ENCODE measurements around the gene LONP1. TPM values are rescaled to one million over a fixed set of nuclear protein-coding genes. Genes with fewer than 3 reads are reported as not detected.

Gene LONP1
- total and polyA plus RNA-seq, 4 donors: 32.3 to 83.9 (median 57.5) TPM

- TF ChIP-seq GABPA (IDR thresholded peaks at IDR 0.05 in 1 of 2, conservative IDR thresholded peaks at IDR 0.05 in 1 of 2): no peak
- no peak for TF ChIP-seq RAD21 (IDR thresholded peaks at IDR 0.05)
- TF ChIP-seq EGR1 (IDR thresholded peaks at IDR 0.05; ENCODE audit: low read depth in 2 of 2): no peak
- TF ChIP-seq YY1 (IDR thresholded peaks at IDR 0.05): no peak
- TF ChIP-seq HNF4A (conservative IDR thresholded peaks at IDR 0.05): no peak
- TF ChIP-seq HNF4G (IDR thresholded peaks at IDR 0.05): no peak
Measured at GRCh38 chr19:5651361-5651760, 68.6 kb downstream of the LONP1 start (continued).

GRCh38 chr19:5648464-5648863 is 71.5 kb downstream of the LONP1 start:
- H3K27ac ChIP-seq (ENCODE audit: low read depth in 1 of 2, low read length in 2 of 2): peak overlapping the region in 1 of 2 donors; percentile 37

GRCh38 chr19:5646703-5647102 is 73.2 kb downstream of the LONP1 start:
- no peak for DNase-seq (ENCODE audit: low spot score)

More at GRCh38 chr19:5648464-5648863, 71.5 kb downstream of the LONP1 start:
- peak; percentile 34 for TF ChIP-seq HNF4G (IDR thresholded peaks at IDR 0.05)
- TF ChIP-seq RXRA (IDR thresholded peaks at IDR 0.05): no peak
- TF ChIP-seq REST (IDR thresholded peaks at IDR 0.05): no peak
- TF ChIP-seq SP1 (IDR thresholded peaks at IDR 0.05): peak; percentile 12
- no peak for TF ChIP-seq JUND (IDR thresholded peaks at IDR 0.05)
- peak; percentile 73 to 87 for TF ChIP-seq HNF4A (conservative IDR thresholded peaks at IDR 0.05)
- no peak for TF ChIP-seq FOXA1 (IDR thresholded peaks at IDR 0.05)
- Histone ChIP-seq H3K36me3 (ENCODE audit: control insufficient read depth in 4 of 4, insufficient read depth in 3 of 4, low read depth in 1 of 4, low read length in 3 of 4) (peaks cover 13 to 61% (median 53%) of the 10 kb centered on the region in 4 donors), H3K27me3 (ENCODE audit: control insufficient read depth in 4 of 4, insufficient read depth in 4 of 4, low read length in 3 of 4) (no peaks in the 10 kb centered on the region), H3K9me3 (ENCODE audit: control insufficient read depth in 4 of 4, low read length in 3 of 4) (no peaks in the 10 kb centered on the region), H3K4me3 (ENCODE audit: low read depth in 1 of 3, low read length in 3 of 3) (no peak overlapping the region), H3K4me1 (ENCODE audit: control insufficient read depth in 4 of 4, insufficient read depth in 4 of 4, low read length in 3 of 4) (peaks cover 6 to 22% (median 15%) of the 10 kb centered on the region in 4 donors), H3K9ac (ENCODE audit: low read depth in 1 of 2, low read length in 2 of 2) (no peak overlapping the region)
- WGBS: 74% methylated on average over 11 of the region's 11 CpGs
- no peak for DNase-seq (ENCODE audit: low spot score)

More at GRCh38 chr19:5646703-5647102, 73.2 kb downstream of the LONP1 start:
- WGBS: 95% methylated on average over 4 of the region's 4 CpGs
- Histone ChIP-seq H3K27ac (ENCODE audit: low read depth in 1 of 2, low read length in 2 of 2) (no peak overlapping the region), H3K9ac (ENCODE audit: low read depth in 1 of 2, low read length in 2 of 2) (no peak overlapping the region), H3K9me3 (ENCODE audit: control insufficient read depth in 4 of 4, low read length in 3 of 4) (no peaks in the 10 kb centered on the region), H3K4me1 (ENCODE audit: control insufficient read depth in 4 of 4, insufficient read depth in 4 of 4, low read length in 3 of 4) (peaks cover 9 to 39% (median 26%) of the 10 kb centered on the region in 4 donors), H3K27me3 (ENCODE audit: control insufficient read depth in 4 of 4, insufficient read depth in 4 of 4, low read length in 3 of 4) (no peaks in the 10 kb centered on the region), H3K36me3 (ENCODE audit: control insufficient read depth in 4 of 4, insufficient read depth in 3 of 4, low read depth in 1 of 4, low read length in 3 of 4) (peaks cover 14 to 53% (median 43%) of the 10 kb centered on the region in 4 donors), H3K4me3 (ENCODE audit: low read depth in 1 of 3, low read length in 3 of 3) (no peak overlapping the region)
- TF ChIP-seq MAX (IDR thresholded peaks at IDR 0.05) (no peak), FOXA1 (IDR thresholded peaks at IDR 0.05) (no peak), FOXA2 (IDR thresholded peaks at IDR 0.05) (no peak), REST (IDR thresholded peaks at IDR 0.05) (no peak), TAF1 (conservative IDR thresholded peaks at IDR 0.05) (no peak), YY1 (IDR thresholded peaks at IDR 0.05) (no peak), GABPA (IDR thresholded peaks at IDR 0.05 in 1 of 2, conservative IDR thresholded peaks at IDR 0.05 in 1 of 2) (no peak), HNF4A (conservative IDR thresholded peaks at IDR 0.05) (no peak), ATF3 (IDR thresholded peaks at IDR 0.05) (no peak), NR2F2 (IDR thresholded peaks at IDR 0.05) (no peak), SP1 (IDR thresholded peaks at IDR 0.05) (no peak)

Measured in liver (tissue), 9 donors.